ENCODE results near the gene OTULIN.

The OTULIN gene

DNA sequence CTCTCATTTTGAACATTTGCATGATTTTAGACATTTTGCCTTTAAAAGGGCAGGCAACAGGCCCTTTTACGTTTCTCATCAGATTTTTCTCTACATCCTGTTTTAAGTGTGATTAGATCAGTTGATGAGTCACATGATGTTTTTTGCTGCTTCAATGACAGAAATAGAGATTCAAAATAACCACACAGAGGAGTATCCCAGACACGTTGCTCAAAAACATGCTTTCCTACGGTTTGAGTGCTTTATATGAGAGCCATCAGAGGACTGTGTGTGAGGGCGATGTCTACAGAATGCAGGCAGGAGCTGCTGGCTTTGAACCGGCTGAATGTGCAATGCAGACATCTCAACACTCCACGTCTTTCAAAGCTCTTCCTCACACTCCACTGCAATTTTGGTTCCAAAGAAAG, 42.1 kb downstream of the OTULIN start:
- H3K4me1 ChIP-seq (ENCODE audit: control insufficient read depth, insufficient read depth, low read length) = no peaks in the 10 kb centered on the region

DNA sequence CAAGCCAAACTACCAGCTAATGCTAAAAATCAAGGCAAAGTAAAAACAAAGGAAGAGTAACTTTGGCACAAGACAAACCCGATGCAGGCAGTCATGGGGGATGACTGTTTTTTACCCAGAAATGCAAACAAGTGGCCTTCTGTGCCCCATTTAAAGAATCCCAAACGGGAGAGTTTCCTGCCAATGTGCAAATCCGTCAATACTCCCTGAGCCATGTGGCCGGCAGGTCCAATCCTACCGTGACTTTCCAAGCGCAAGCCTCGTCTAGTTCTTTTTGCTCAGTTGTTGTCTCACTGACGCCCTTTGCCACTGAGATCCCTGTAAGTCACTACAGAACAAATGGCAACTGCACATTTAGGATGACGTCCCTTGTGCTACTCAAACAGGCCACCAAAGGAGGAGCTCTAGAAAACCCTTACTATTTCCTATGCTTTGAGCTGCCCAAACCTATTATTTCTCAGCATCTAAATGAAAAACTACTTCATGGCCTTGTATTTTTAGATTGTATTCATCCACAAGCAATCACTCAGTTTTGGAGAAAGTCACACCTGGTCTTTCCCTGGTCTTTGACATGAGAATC, 43.4 kb downstream of the OTULIN start:
- no peaks in the 10 kb centered on the region for H3K27me3 ChIP-seq (ENCODE audit: control insufficient read depth, insufficient read depth, low read length, poor library complexity, severe bottlenecking)
- H3K4me1 ChIP-seq (ENCODE audit: control insufficient read depth, insufficient read depth, low read length) = no peaks in the 10 kb centered on the region
- H3K4me3 ChIP-seq (ENCODE audit: insufficient read depth, low read depth, low read length) = no peak overlapping the region
- H3K27ac ChIP-seq (ENCODE audit: insufficient read depth, low read depth, low read length, poor library complexity, severe bottlenecking) = no peak overlapping the region
- no peaks in the 10 kb centered on the region for H3K9me3 ChIP-seq (ENCODE audit: control insufficient read depth, low read length)
- WGBS, 2 experiments = 92 to 93% methylated on average over 9 of the region's 9 CpGs
- H3K36me3 ChIP-seq (ENCODE audit: control insufficient read depth, insufficient read depth, low read length) = no peaks in the 10 kb centered on the region

More for the DNA sequence above, 42.1 kb downstream of the OTULIN start:
- Histone ChIP-seq H3K27me3 (ENCODE audit: control insufficient read depth, insufficient read depth, low read length, poor library complexity, severe bottlenecking) (no peaks in the 10 kb centered on the region), H3K4me3 (ENCODE audit: insufficient read depth, low read depth, low read length) (no peak overlapping the region), H3K9me3 (ENCODE audit: control insufficient read depth, low read length) (no peaks in the 10 kb centered on the region), H3K36me3 (ENCODE audit: control insufficient read depth, insufficient read depth, low read length) (no peaks in the 10 kb centered on the region), H3K27ac (ENCODE audit: insufficient read depth, low read depth, low read length, poor library complexity, severe bottlenecking) (no peak overlapping the region)
- WGBS, 2 experiments = 96 to 97% methylated on average over 6 of the region's 6 CpGs

DNA sequence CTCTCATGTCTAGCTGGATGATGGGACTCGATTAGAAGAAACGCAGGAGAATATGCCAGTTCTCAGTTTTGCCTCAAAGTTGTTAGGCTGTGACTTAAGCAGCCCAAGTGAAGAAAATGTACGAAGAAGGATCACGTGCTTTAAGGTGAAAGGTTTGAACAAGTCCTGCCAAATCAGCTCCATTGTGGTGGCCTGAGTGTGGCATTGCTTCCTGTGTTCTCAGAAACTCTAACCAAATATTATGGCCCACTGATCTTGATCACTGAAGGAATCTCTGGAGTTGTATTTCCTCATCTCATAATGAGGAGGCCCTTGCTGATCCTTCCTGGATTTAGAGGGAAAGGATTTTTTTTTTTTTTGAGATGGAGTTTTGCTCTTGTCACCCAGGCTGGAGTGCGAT, 44.0 kb downstream of the OTULIN start:
- Histone ChIP-seq H3K27me3 (ENCODE audit: control insufficient read depth, insufficient read depth, low read length, poor library complexity, severe bottlenecking) (no peaks in the 10 kb centered on the region), H3K36me3 (ENCODE audit: control insufficient read depth, insufficient read depth, low read length) (no peaks in the 10 kb centered on the region)
- WGBS, 2 experiments = 94 to 95% methylated on average over 4 to 5 of the region's 5 CpGs

DNA sequence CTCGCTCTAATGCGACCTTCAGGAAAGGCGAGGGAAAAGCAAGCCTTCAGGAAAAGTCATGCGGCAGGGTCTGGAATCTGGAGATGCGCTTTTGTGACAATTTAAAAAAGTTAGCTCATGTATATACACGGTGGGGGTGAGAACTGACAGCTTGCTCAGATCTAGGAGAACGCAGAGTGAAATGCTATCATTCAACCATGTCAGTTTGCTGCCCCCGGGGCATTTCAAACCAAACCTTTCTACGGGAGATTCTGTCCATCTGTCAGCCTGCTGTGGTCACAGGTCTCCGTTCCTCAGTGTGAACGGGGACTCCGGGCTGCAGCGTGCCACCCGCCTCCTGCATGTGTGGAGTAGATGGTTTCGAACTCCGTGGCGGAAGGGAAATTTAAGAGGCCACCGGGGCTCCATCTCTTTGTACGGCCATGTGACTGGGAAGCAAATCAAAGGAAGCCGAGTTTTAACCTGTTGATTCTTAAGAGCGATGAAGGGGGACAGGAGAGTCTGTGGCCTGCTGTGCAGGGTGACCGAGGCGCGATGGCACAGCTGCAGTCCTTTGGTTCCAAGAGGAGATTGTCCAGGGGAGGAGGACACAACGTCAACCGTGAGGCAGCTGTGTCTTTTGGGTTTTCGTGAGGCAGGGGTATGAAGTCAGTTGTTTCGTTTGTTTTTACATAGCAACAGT, 45.9 kb downstream of the OTULIN start:
- H3K36me3 ChIP-seq (ENCODE audit: control insufficient read depth, insufficient read depth, low read length) = no peaks in the 10 kb centered on the region
- WGBS, 2 experiments = 92 to 95% methylated on average over 28 of the region's 28 CpGs
- H3K4me3 ChIP-seq (ENCODE audit: insufficient read depth, low read depth, low read length) = no peak overlapping the region
- no peaks in the 10 kb centered on the region for H3K27me3 ChIP-seq (ENCODE audit: control insufficient read depth, insufficient read depth, low read length, poor library complexity, severe bottlenecking)
- H3K4me1 ChIP-seq (ENCODE audit: control insufficient read depth, insufficient read depth, low read length) = no peaks in the 10 kb centered on the region
- no peaks in the 10 kb centered on the region for H3K9me3 ChIP-seq (ENCODE audit: control insufficient read depth, low read length)
- no peak overlapping the region for H3K27ac ChIP-seq (ENCODE audit: insufficient read depth, low read depth, low read length, poor library complexity, severe bottlenecking)

More for the DNA sequence above, 44.0 kb downstream of the OTULIN start:
- no peaks in the 10 kb centered on the region for H3K9me3 ChIP-seq (ENCODE audit: control insufficient read depth, low read length)
- H3K27ac ChIP-seq (ENCODE audit: insufficient read depth, low read depth, low read length, poor library complexity, severe bottlenecking) = no peak overlapping the region
- H3K4me1 ChIP-seq (ENCODE audit: control insufficient read depth, insufficient read depth, low read length) = no peaks in the 10 kb centered on the region
- no peak overlapping the region for H3K4me3 ChIP-seq (ENCODE audit: insufficient read depth, low read depth, low read length)

DNA sequence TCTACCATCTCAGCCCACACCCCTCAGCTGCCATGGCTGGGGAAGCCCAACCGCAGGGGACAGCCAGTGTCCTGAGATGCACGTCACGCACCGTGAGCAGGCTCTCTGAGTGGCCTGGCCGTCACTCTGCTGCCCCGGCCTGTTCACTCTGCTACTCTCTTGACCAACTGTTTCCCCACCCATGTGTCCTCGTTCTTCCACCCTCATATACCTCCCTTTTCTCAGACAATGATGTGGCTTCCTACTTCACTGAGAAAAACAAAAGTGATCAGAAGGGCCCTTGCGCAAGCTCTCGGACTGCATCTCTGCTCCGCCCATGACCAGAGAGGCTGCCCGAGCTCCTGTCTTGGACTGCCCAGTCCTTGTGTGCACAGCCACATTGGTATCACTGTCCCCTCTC, 47.6 kb downstream of the OTULIN start:
- no peak overlapping the region for H3K27ac ChIP-seq (ENCODE audit: insufficient read depth, low read depth, low read length, poor library complexity, severe bottlenecking)
- no peak overlapping the region for H3K4me3 ChIP-seq (ENCODE audit: insufficient read depth, low read depth, low read length)
- no peaks in the 10 kb centered on the region for H3K27me3 ChIP-seq (ENCODE audit: control insufficient read depth, insufficient read depth, low read length, poor library complexity, severe bottlenecking)
- no peaks in the 10 kb centered on the region for H3K4me1 ChIP-seq (ENCODE audit: control insufficient read depth, insufficient read depth, low read length)
- H3K36me3 ChIP-seq (ENCODE audit: control insufficient read depth, insufficient read depth, low read length) = no peaks in the 10 kb centered on the region
- no peaks in the 10 kb centered on the region for H3K9me3 ChIP-seq (ENCODE audit: control insufficient read depth, low read length)
- WGBS, 2 experiments = 95% methylated on average over 11 of the region's 11 CpGs

DNA sequence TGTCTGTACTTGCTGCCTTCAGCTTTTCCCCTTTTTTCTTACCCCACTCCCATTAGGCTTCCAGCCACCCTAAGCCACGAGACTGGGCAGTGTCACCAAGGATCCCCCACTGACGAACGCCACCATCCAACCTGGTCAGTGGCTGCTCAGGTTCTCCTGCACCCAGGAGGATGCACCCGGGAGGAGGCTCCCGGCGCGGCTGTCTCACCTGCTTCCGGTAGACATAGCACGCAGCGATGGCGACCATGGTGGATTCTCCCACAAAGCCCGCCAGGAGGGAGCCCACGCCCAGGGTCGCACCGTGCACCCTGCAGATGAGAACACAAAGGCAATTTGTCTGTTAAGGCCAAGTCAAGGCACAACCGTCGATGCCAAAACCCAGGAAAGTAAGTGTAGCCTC, 48.1 kb downstream of the OTULIN start:
- H3K9me3 ChIP-seq (ENCODE audit: control insufficient read depth, low read length) = no peaks in the 10 kb centered on the region
- H3K4me3 ChIP-seq (ENCODE audit: insufficient read depth, low read depth, low read length) = no peak overlapping the region
- H3K4me1 ChIP-seq (ENCODE audit: control insufficient read depth, insufficient read depth, low read length) = no peaks in the 10 kb centered on the region
- 95 to 96% methylated on average over 17 of the region's 17 CpGs for WGBS, 2 experiments
- H3K36me3 ChIP-seq (ENCODE audit: control insufficient read depth, insufficient read depth, low read length) = no peaks in the 10 kb centered on the region
- no peak overlapping the region for H3K27ac ChIP-seq (ENCODE audit: insufficient read depth, low read depth, low read length, poor library complexity, severe bottlenecking)
- no peaks in the 10 kb centered on the region for H3K27me3 ChIP-seq (ENCODE audit: control insufficient read depth, insufficient read depth, low read length, poor library complexity, severe bottlenecking)

DNA sequence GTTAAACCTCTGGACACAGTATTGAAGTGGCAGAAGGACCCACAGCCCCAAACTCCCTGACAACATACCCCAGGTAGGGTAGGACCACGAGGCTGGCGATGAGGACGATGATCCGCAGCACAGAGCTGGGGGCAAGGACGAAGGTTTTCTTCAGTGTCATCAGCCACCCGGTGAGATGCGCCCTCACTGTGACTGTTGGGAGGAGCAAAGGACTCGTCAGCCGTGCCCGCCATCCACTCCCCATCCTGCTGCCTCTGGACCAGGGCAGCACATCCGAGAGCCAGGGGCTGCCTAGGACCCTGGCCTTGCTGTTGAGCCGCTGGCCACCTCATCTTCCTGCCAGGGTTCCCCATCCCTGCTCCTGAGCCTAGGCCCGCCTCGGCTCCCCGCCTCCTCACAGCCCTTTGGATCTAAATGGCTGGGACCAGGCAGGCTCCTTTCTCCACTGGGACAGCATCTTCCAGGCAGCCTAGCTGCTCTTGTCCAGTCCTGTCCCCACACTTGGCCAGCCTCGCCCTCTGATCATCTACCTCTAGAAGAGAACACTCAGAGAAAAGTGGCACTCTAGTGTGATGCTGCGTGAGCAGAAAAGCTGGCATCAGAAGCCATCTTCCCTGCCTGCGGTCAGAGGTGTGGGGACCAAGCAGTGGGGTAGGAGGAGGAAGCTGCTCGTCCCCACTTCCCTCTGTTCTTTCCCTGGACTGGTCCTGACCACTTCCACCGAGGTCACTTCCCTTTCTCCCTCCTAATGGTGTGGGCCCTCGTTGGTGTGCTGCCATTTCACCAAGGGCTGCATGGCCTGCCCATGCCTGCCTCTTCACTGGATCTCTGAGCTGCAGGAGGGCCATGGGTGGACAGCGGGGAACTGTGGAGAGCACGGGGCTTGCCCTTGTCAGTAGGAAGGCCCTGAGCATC, 49.2 kb downstream of the OTULIN start:
- no peak overlapping the region for H3K4me3 ChIP-seq (ENCODE audit: insufficient read depth, low read depth, low read length)
- WGBS, 2 experiments = 94 to 95% methylated on average over 23 of the region's 23 CpGs
- no peaks in the 10 kb centered on the region for H3K36me3 ChIP-seq (ENCODE audit: control insufficient read depth, insufficient read depth, low read length)

DNA sequence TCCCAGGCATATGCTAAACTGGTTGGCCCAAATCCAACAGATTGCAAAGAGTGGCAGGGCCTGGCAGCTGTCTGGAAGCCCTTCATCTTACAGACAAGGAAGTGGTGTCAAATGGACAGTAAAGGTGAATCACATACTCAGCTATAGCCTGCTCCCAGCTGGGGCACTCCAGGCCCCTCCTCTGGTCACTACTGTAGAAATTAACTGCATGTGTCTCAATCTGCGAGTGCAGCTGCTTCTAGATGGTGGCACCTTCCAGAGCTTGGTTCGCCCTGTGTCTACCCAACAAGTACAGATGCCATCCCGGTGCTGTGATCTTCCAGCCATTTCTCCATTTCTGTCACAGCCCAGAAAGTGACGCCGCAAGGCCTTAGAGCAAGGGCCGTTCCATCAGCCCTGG, 50.2 kb downstream of the OTULIN start:
- Histone ChIP-seq H3K27ac (ENCODE audit: insufficient read depth, low read depth, low read length, poor library complexity, severe bottlenecking) (no peak overlapping the region), H3K4me3 (ENCODE audit: insufficient read depth, low read depth, low read length) (no peak overlapping the region), H3K4me1 (ENCODE audit: control insufficient read depth, insufficient read depth, low read length) (no peaks in the 10 kb centered on the region), H3K36me3 (ENCODE audit: control insufficient read depth, insufficient read depth, low read length) (no peaks in the 10 kb centered on the region), H3K9me3 (ENCODE audit: control insufficient read depth, low read length) (no peaks in the 10 kb centered on the region), H3K27me3 (ENCODE audit: control insufficient read depth, insufficient read depth, low read length, poor library complexity, severe bottlenecking) (no peaks in the 10 kb centered on the region)
- WGBS, 2 experiments = 96 to 97% methylated on average over 6 of the region's 6 CpGs

More for the DNA sequence above, 49.2 kb downstream of the OTULIN start:
- H3K27me3 ChIP-seq (ENCODE audit: control insufficient read depth, insufficient read depth, low read length, poor library complexity, severe bottlenecking) = no peaks in the 10 kb centered on the region
- no peaks in the 10 kb centered on the region for H3K4me1 ChIP-seq (ENCODE audit: control insufficient read depth, insufficient read depth, low read length)
- H3K27ac ChIP-seq (ENCODE audit: insufficient read depth, low read depth, low read length, poor library complexity, severe bottlenecking) = no peak overlapping the region
- H3K9me3 ChIP-seq (ENCODE audit: control insufficient read depth, low read length) = no peaks in the 10 kb centered on the region

DNA sequence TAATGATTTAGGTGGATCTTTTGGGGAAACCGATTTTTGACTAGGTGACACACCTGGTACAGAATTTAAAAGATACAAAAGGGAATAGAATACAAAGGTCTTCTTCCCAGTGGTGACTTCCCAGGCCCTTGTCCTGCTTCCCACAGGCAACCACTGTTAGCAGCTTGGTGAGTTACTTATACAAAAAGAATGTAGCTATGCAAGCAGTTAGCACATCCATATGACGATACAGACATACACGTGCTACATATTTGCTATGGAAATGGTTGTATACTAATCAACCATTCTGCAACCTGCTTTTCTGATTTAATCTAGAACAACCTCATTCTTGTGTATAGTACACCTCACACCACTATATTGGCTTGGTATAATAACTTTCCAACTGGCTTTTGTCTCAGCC, 51.0 kb downstream of the OTULIN start:
- WGBS, 2 experiments = 88 to 90% methylated on average over 3 of the region's 3 CpGs
- H3K27me3 ChIP-seq (ENCODE audit: control insufficient read depth, insufficient read depth, low read length, poor library complexity, severe bottlenecking) = no peaks in the 10 kb centered on the region
- no peak overlapping the region for H3K27ac ChIP-seq (ENCODE audit: insufficient read depth, low read depth, low read length, poor library complexity, severe bottlenecking)
- H3K4me1 ChIP-seq (ENCODE audit: control insufficient read depth, insufficient read depth, low read length) = no peaks in the 10 kb centered on the region
- H3K4me3 ChIP-seq (ENCODE audit: insufficient read depth, low read depth, low read length) = no peak overlapping the region
- no peaks in the 10 kb centered on the region for H3K36me3 ChIP-seq (ENCODE audit: control insufficient read depth, insufficient read depth, low read length)
- no peaks in the 10 kb centered on the region for H3K9me3 ChIP-seq (ENCODE audit: control insufficient read depth, low read length)

All from ectodermal cell (in vitro differentiated cells).